Cardiac muscle cell (in vitro differentiated cells and primary cell): ENCODE data around the gene TMEM244. TPM values are rescaled to one million over a fixed set of nuclear protein-coding genes. Genes with fewer than 3 reads are reported as not detected.

Experiments
- DNase-seq, 2 donors: peaks; one replicate each; pipeline versions ENCODE4 v3.0.0 to v3.0.0-alpha.2; 2010 to 2017; ENCODE audit warnings: low read depth in 1 of 2, low spot score in 1 of 2
- H3K27ac ChIP-seq: fragments of 200-600 bp; sonication (generic); 2 replicates; pipeline ENCODE4 v1.5.1; 2016
- H3K27me3 ChIP-seq: fragments of 200-600 bp; sonication (generic); 2 replicates; pipeline ENCODE4 v1.6.0; 2016; ENCODE audit warnings: control low read depth
- H3K36me3 ChIP-seq: fragments of 200-600 bp; sonication (generic); 2 replicates; pipeline ENCODE4 v1.5.1; 2016; ENCODE audit warnings: control low read depth
- H3K4me1 ChIP-seq: fragments of 200-600 bp; sonication (generic); 2 replicates; pipeline ENCODE4 v1.8.1; 2017; ENCODE audit warnings: low read depth, mild to moderate bottlenecking, mixed run types
- H3K4me3 ChIP-seq: fragments of 200-600 bp; sonication (generic); 2 replicates; pipeline ENCODE4 v1.5.1; 2016; ENCODE audit warnings: mild to moderate bottlenecking
- H3K9me3 ChIP-seq: fragments of 200-600 bp; sonication (generic); 2 replicates; pipeline ENCODE4 v1.5.1; 2017; ENCODE audit warnings: low read depth, mild to moderate bottlenecking, control low read depth
- polyA plus RNA-seq: library from polyadenylated mRNA; unstranded; fragments of >200 nt; fragmentation: Nextera tagmentation; extraction: Ambion mirVana; gene quantifications from 2 replicates; pipeline ENCODE4 v1.2.1, GENCODE V29; 2016
- total RNA-seq: library from RNA; depleted of rRNA; stranded (reverse); fragments of >200 nt; gene quantifications from 2 replicates; pipeline ENCODE4 v1.2.3, GENCODE V29; 2016
- TF ChIP-seq, protein P1 (sequence below): IDR thresholded peaks from 2 replicates; pipeline ENCODE4 v1.5.1; 2012; ENCODE audit warnings: low read depth, mild to moderate bottlenecking, low read length

The TMEM244 gene
- total and polyA plus RNA-seq, 2 experiments from 2014 or later, result not detected

GRCh38 chr6:129875610-129876520, 14.8 kb upstream of the TMEM244 start:
- Histone ChIP-seq H3K4me3 (no peak overlapping the region), H3K4me1 (no peaks in the 10 kb centered on the region), H3K27me3 (peaks cover 49% of the 10 kb centered on the region), H3K27ac (no peak overlapping the region), H3K36me3 (no peaks in the 10 kb centered on the region), H3K9me3 (no peaks in the 10 kb centered on the region)
- TF ChIP-seq, protein P1, sequence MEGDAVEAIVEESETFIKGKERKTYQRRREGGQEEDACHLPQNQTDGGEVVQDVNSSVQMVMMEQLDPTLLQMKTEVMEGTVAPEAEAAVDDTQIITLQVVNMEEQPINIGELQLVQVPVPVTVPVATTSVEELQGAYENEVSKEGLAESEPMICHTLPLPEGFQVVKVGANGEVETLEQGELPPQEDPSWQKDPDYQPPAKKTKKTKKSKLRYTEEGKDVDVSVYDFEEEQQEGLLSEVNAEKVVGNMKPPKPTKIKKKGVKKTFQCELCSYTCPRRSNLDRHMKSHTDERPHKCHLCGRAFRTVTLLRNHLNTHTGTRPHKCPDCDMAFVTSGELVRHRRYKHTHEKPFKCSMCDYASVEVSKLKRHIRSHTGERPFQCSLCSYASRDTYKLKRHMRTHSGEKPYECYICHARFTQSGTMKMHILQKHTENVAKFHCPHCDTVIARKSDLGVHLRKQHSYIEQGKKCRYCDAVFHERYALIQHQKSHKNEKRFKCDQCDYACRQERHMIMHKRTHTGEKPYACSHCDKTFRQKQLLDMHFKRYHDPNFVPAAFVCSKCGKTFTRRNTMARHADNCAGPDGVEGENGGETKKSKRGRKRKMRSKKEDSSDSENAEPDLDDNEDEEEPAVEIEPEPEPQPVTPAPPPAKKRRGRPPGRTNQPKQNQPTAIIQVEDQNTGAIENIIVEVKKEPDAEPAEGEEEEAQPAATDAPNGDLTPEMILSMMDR, result no peak
- no peak for DNase-seq

DNA sequence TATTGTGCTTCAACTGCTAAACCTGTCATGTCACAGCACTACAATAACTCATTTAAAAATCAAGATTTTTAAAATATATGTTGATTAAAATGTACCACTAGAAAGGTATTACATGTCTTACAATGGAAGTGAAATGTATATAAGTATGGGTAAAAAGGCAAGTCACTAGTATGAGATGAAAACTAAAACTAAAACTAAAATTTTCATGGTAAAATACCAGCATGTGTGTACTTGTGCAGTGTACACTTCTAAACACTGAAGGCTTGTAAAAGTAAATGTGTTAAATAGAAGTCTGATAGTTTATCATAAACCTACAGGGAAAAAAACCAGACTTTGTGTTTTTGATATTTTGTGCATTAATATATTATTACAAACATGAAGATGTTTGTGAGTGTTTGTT, 13.7 kb upstream of the TMEM244 start:
- H3K36me3 ChIP-seq, result no peaks in the 10 kb centered on the region
- no peaks in the 10 kb centered on the region for H3K9me3 ChIP-seq
- no peak overlapping the region for H3K27ac ChIP-seq
- TF ChIP-seq, protein P1, result no peak
- DNase-seq, result no peak
- peaks cover 49% of the 10 kb centered on the region for H3K27me3 ChIP-seq
- H3K4me3 ChIP-seq, result no peak overlapping the region
- no peaks in the 10 kb centered on the region for H3K4me1 ChIP-seq

GRCh38 chr6:129872586-129872985, 11.5 kb upstream of the TMEM244 start:
- TF ChIP-seq, protein P1, result no peak
- Histone ChIP-seq H3K4me3 (no peak overlapping the region), H3K36me3 (no peaks in the 10 kb centered on the region), H3K9me3 (no peaks in the 10 kb centered on the region), H3K4me1 (no peaks in the 10 kb centered on the region), H3K27ac (no peak overlapping the region), H3K27me3 (peaks cover 61% of the 10 kb centered on the region)
- no peak for DNase-seq

- TF ChIP-seq, protein P1, result no peak
- H3K27me3 ChIP-seq, result peaks cover 61% of the 10 kb centered on the region
Observed at GRCh38 chr6:129871221-129871620, 10.1 kb upstream of the TMEM244 start.

GRCh38 chr6:129867403-129867802, 6.3 kb upstream of the TMEM244 start:
- Histone ChIP-seq H3K4me1 (no peaks in the 10 kb centered on the region), H3K9me3 (no peaks in the 10 kb centered on the region), H3K27ac (no peak overlapping the region), H3K36me3 (no peaks in the 10 kb centered on the region), H3K27me3 (peaks cover 44% of the 10 kb centered on the region), H3K4me3 (no peak overlapping the region)
- DNase-seq, result no peak
- TF ChIP-seq, protein P1, result no peak

More at GRCh38 chr6:129871221-129871620, 10.1 kb upstream of the TMEM244 start:
- no peak overlapping the region for H3K4me3 ChIP-seq
- no peaks in the 10 kb centered on the region for H3K9me3 ChIP-seq
- H3K27ac ChIP-seq, result no peak overlapping the region
- no peak for DNase-seq
- H3K36me3 ChIP-seq, result no peaks in the 10 kb centered on the region
- no peaks in the 10 kb centered on the region for H3K4me1 ChIP-seq
